GM12892 (cell line): ENCODE results near the gene MYO1D.

ENCODE experiments used
- POLR2A ChIP-seq: IDR thresholded peaks from 2 replicates; pipeline ENCODE4 v1.6.1; 2011; ENCODE audit warnings: low read depth, low read length, control low read depth
- POLR2AphosphoS5 ChIP-seq: IDR thresholded peaks from 2 replicates; pipeline ENCODE4 v1.6.1; 2011; ENCODE audit warnings: low read depth, low read length, control low read depth

DNA sequence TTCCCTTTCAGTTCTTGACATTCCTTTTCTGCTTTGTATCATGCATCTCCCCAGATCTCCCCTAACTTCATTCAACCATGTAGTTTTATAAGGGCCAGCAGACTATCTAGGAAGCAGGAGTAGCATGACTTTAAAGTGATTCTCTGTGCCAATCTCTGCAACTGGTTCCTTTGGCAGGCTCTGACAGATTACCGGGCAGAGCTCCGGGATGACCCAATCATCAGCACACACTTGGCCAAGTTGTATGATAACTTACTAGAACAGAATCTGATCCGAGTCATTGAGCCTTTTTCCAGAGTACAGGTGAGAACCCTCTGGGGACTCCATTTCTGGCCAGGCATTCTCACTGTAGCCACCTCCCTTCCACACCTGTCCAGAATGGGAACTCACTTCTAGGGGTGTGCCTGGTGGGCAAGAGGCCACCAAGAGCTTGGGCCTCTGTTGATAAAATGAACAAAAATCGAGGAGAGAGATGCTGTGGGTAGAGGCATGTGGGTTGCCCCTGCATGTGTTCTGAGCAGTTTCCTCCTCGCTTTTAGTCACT is 397.8 kb downstream of the MYO1D start:
- TF ChIP-seq POLR2A (no peak), POLR2AphosphoS5 (no peak)
